Smooth muscle cell (in vitro differentiated cells): ENCODE measurements around the gene NAPSA. TPM values are rescaled to one million over a fixed set of nuclear protein-coding genes. Genes with fewer than 3 reads are reported as not detected.
"Not testable (repeated sequence)": the region's sequence is repeated elsewhere in the genome, so short reads cannot be mapped to it uniquely, and the experiment has no call there.

Experiments used
- DNase-seq: peaks from one replicate; lab custom pipeline; 2025; ENCODE audit not compliant: unreplicated experiment; lab: John Stamatoyannopoulos, UW
- H2AFZ ChIP-seq: fragments of 200-600 bp; sonication (generic); 2 replicates; pipeline ENCODE4 v1.6.0; 2016; ENCODE audit warnings: antibody characterized with exemption, low read depth, mild to moderate bottlenecking
- H3F3A ChIP-seq: fragments of 200-600 bp; sonication (generic); 2 replicates; pipeline ENCODE4 v1.6.0; 2017; ENCODE audit warnings: antibody characterized with exemption, low read depth
- H3K27ac ChIP-seq: fragments of 200-600 bp; sonication (generic); 2 replicates; pipeline ENCODE4 v1.5.1; 2016; ENCODE audit warnings: low read depth, mild to moderate bottlenecking
- H3K27me3 ChIP-seq: fragments of 200-600 bp; sonication (generic); 2 replicates; pipeline ENCODE4 v1.6.1; 2016; ENCODE audit warnings: low read depth, mild to moderate bottlenecking
- H3K36me3 ChIP-seq: fragments of 200-600 bp; sonication (generic); 2 replicates; pipeline ENCODE4 v1.5.1; 2016; ENCODE audit warnings: low read depth
- H3K4me1 ChIP-seq: fragments of 200-600 bp; sonication (generic); 2 replicates; pipeline ENCODE4 v1.5.1; 2016; ENCODE audit warnings: low read depth
- H3K4me2 ChIP-seq: fragments of 200-600 bp; sonication (generic); 2 replicates; pipeline ENCODE4 v1.6.0; 2016; ENCODE audit warnings: mild to moderate bottlenecking
- H3K4me3 ChIP-seq: fragments of 200-600 bp; sonication (generic); 2 replicates; pipeline ENCODE4 v1.5.1; 2016; ENCODE audit warnings: mild to moderate bottlenecking
- H3K79me2 ChIP-seq: fragments of 200-600 bp; sonication (generic); 2 replicates; pipeline ENCODE4 v1.6.0; 2016; ENCODE audit warnings: low read depth, mild to moderate bottlenecking
- H3K9ac ChIP-seq: fragments of 200-600 bp; sonication (generic); 2 replicates; pipeline ENCODE4 v1.6.0; 2016; ENCODE audit warnings: low read depth
- H3K9me3 ChIP-seq: fragments of 200-600 bp; sonication (generic); replicated peaks from 2 replicates; pipeline ENCODE4 v1.5.1; 2016; ENCODE audit warnings: low read depth
- H4K20me1 ChIP-seq: fragments of 200-600 bp; sonication (generic); 2 replicates; pipeline ENCODE4 v1.6.0; 2016; ENCODE audit warnings: low read depth
- whole genome bisulfite sequencing: methylation state at CpG from one replicate; pipeline ENCODE4 v1.1.7; 2016; ENCODE audit warnings: low lambda C conversion rate; 5-methylcytosine and 5-hydroxymethylcytosine counted together
- polyA plus RNA-seq: library from polyadenylated mRNA; unstranded; fragments of >200 nt; fragmentation: Nextera tagmentation; extraction: Ambion mirVana; gene quantifications from 2 replicates; pipeline ENCODE4 v1.2.1, GENCODE V29; 2016
- total RNA-seq: library from RNA; depleted of rRNA; stranded (reverse); fragments of >200 nt; gene quantifications from 2 replicates; pipeline ENCODE4 v1.2.3, GENCODE V29; 2014
- TF ChIP-seq, protein P1 (sequence below): fragments of 200-600 bp; sonication (generic); IDR thresholded peaks from 2 replicates; pipeline ENCODE4 v1.5.1; 2017; ENCODE audit warnings: borderline replicate concordance, mild to moderate bottlenecking, antibody characterized with exemption; ENCODE audit not compliant: insufficient read depth, poor library complexity, severe bottlenecking

The NAPSA gene
- total and polyA plus RNA-seq, 2 experiments from 2014 or later: 0.27 to 0.65 TPM

- Histone ChIP-seq H3K4me1 (no peaks in the 10 kb centered on the region), H3K9me3 (no peaks in the 10 kb centered on the region), H2AFZ (peak overlapping the region; percentile 55), H3K27me3 (no peaks in the 10 kb centered on the region), H3K9ac (no peak overlapping the region), H4K20me1 (no peaks in the 10 kb centered on the region), H3K79me2 (no peaks in the 10 kb centered on the region), H3F3A (no peaks in the 10 kb centered on the region), H3K4me2 (no peak overlapping the region), H3K36me3 (no peaks in the 10 kb centered on the region), H3K27ac (no peak overlapping the region), H3K4me3 (no peak overlapping the region)
- no peak for DNase-seq
- 50% methylated on average over 13 of the region's 13 CpGs for WGBS
- TF ChIP-seq, protein P1, sequence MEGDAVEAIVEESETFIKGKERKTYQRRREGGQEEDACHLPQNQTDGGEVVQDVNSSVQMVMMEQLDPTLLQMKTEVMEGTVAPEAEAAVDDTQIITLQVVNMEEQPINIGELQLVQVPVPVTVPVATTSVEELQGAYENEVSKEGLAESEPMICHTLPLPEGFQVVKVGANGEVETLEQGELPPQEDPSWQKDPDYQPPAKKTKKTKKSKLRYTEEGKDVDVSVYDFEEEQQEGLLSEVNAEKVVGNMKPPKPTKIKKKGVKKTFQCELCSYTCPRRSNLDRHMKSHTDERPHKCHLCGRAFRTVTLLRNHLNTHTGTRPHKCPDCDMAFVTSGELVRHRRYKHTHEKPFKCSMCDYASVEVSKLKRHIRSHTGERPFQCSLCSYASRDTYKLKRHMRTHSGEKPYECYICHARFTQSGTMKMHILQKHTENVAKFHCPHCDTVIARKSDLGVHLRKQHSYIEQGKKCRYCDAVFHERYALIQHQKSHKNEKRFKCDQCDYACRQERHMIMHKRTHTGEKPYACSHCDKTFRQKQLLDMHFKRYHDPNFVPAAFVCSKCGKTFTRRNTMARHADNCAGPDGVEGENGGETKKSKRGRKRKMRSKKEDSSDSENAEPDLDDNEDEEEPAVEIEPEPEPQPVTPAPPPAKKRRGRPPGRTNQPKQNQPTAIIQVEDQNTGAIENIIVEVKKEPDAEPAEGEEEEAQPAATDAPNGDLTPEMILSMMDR: no peak
These were observed 8.7 kb downstream of the NAPSA start for GRCh38 chr19:50356691-50357177.

DNA sequence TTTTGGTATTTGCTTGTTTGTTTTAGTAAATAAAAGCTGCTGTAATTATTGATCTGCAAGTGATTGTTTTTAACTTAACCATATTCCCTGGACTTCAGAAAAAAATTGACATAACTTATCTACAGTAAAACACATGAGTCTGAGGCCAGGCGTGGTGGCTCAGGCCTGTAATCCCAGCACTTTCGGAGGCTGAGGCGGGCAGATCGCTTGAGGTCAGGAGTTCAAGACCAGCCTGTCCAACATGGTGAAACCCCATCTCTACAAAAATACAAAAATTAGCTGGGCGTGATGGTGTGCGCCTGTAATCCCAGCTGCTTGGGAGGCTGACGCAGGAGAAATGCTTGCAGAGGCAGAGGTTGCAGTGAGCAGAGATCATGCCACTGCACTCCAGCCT is 12.0 kb downstream of the NAPSA start:
- not testable (repeated sequence) for H3K27me3 ChIP-seq, H3K4me2 ChIP-seq, H3K9ac ChIP-seq, H3K36me3 ChIP-seq, H4K20me1 ChIP-seq, DNase-seq, H2AFZ ChIP-seq, H3K4me1 ChIP-seq, H3K9me3 ChIP-seq, H3F3A ChIP-seq, H3K27ac ChIP-seq, H3K4me3 ChIP-seq, H3K79me2 ChIP-seq
- WGBS: 91% methylated on average over 7 of the region's 7 CpGs

- no peak overlapping the region for H3K9ac ChIP-seq
- H2AFZ ChIP-seq: no peak overlapping the region
These were observed 13.2 kb downstream of the NAPSA start for GRCh38 chr19:50352242-50352641.

GRCh38 chr19:50349277-50350057 is 16.0 kb downstream of the NAPSA start:
- H3K9ac ChIP-seq: no peak overlapping the region

More at GRCh38 chr19:50352242-50352641, 13.2 kb downstream of the NAPSA start:
- H3K36me3 ChIP-seq: no peaks in the 10 kb centered on the region
- H3K4me3 ChIP-seq: no peak overlapping the region
- H3K4me2 ChIP-seq: no peak overlapping the region
- H3K9me3 ChIP-seq: no peaks in the 10 kb centered on the region
- no peak for DNase-seq
- TF ChIP-seq, protein P1: no peak
- no peaks in the 10 kb centered on the region for H3K27me3 ChIP-seq
- H3K79me2 ChIP-seq: no peaks in the 10 kb centered on the region
- no peaks in the 10 kb centered on the region for H3F3A ChIP-seq
- WGBS: 80% methylated on average over 4 of the region's 4 CpGs
- no peaks in the 10 kb centered on the region for H3K4me1 ChIP-seq
- no peak overlapping the region for H3K27ac ChIP-seq
- no peaks in the 10 kb centered on the region for H4K20me1 ChIP-seq

DNA sequence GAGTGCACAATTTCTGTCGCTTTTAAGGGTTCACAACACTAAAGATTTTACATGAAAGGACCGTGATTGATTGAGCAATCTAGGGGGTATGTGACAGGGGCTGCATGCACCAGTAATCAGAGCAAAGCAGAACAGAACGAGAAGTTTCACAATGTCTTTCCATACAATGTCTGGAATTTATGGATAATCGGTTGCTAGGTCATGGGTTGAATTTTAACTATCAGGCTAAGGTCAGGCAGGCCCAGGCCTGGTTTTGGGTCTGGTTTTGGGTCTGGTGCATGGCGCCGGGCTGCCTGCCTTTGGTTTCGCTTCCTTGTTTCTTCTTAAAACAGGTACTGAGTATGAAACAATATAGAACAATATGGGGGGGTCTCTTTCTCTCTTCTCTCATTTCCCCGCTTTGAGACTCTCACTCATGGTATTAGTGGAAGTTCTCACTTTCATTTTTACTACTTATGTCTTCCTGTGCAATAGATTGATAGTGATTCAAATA is 18.3 kb downstream of the NAPSA start:
- not testable (repeated sequence) for H3K27me3 ChIP-seq, H3K4me1 ChIP-seq, DNase-seq, H3K79me2 ChIP-seq, H3K9ac ChIP-seq, H3K36me3 ChIP-seq, H2AFZ ChIP-seq, H3F3A ChIP-seq, H3K9me3 ChIP-seq, H4K20me1 ChIP-seq, H3K27ac ChIP-seq, H3K4me2 ChIP-seq, H3K4me3 ChIP-seq
- WGBS: 74% methylated on average over 8 of the region's 8 CpGs

More at GRCh38 chr19:50349277-50350057, 16.0 kb downstream of the NAPSA start:
- Histone ChIP-seq H3K9me3 (no peaks in the 10 kb centered on the region), H3K36me3 (no peaks in the 10 kb centered on the region), H3K4me2 (no peak overlapping the region), H3K27me3 (no peaks in the 10 kb centered on the region), H3F3A (no peaks in the 10 kb centered on the region), H3K4me3 (no peak overlapping the region), H4K20me1 (no peaks in the 10 kb centered on the region), H3K27ac (no peak overlapping the region), H2AFZ (no peak overlapping the region), H3K4me1 (no peaks in the 10 kb centered on the region), H3K79me2 (no peaks in the 10 kb centered on the region)
- 80% methylated on average over 22 of the region's 22 CpGs for WGBS
- DNase-seq: no peak
- TF ChIP-seq, protein P1: no peak
